ENCODE results near the gene ELF1.
"Not testable (repeated sequence)": the region's sequence is repeated elsewhere in the genome, so short reads cannot be mapped to it uniquely, and the experiment has no call there.

DNA sequence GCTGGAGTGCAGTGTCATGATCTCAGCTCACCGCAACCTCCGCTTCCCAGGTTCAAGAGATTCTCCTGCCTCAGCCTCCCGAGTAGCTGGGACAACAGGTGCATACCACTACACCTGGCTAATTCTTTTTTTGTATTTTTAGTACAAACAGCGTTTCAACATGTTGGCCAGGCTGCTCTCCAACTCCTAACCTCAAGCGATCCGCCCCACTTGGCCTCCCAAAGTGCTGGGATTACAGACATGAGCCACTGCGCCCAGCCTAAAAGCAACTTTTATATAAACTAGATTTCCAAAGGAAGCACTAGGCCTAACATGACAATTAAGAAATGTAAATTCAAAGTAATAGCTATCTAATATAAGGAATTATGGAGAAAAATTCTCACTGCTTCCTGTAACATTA is 99.2 kb downstream of the ELF1 start:
- TF ChIP-seq, protein P1, sequence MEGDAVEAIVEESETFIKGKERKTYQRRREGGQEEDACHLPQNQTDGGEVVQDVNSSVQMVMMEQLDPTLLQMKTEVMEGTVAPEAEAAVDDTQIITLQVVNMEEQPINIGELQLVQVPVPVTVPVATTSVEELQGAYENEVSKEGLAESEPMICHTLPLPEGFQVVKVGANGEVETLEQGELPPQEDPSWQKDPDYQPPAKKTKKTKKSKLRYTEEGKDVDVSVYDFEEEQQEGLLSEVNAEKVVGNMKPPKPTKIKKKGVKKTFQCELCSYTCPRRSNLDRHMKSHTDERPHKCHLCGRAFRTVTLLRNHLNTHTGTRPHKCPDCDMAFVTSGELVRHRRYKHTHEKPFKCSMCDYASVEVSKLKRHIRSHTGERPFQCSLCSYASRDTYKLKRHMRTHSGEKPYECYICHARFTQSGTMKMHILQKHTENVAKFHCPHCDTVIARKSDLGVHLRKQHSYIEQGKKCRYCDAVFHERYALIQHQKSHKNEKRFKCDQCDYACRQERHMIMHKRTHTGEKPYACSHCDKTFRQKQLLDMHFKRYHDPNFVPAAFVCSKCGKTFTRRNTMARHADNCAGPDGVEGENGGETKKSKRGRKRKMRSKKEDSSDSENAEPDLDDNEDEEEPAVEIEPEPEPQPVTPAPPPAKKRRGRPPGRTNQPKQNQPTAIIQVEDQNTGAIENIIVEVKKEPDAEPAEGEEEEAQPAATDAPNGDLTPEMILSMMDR (IDR thresholded peaks at IDR 0.05), result not testable (repeated sequence)
- not testable (repeated sequence) for TF ChIP-seq POLR2A (IDR thresholded peaks at IDR 0.05)

All from esophagus squamous epithelium (tissue), 4 donors.